ENCODE data around the gene M1AP.

DNA sequence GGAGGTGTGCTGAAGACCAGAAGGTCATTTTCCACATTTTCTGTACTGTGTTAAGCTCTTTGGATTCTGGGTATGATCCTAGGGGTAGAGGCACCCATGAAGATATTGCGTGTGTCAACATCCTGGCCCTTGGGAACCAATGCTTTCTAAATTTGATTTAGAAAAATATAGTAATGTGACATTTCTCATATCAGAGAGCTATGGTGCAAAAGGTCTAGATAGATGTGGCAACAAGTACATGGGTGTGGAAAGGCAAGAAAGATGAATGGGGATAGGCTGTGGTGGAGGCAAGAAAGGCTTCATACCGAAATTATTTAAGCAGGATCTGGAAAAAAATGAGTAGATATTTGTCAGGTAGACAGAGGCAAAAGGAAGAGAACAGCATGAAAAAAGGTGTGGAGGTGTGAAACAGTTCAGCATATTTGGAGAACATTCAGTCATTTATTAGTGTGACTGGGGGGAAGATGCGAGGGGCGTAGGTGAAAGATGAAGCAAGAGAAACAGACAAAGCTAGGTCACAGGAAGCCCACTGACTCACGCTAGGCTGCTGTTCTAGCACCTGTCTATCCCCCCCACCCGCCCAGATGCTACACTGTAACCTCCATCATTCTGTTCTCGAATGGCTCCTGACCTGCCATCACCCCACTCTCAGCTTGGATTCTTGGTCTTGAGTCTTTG lies 81.9 kb downstream of the M1AP start:
- no peak for TF ChIP-seq POLR2A (IDR thresholded peaks at IDR 0.05)
- TF ChIP-seq, protein P1, sequence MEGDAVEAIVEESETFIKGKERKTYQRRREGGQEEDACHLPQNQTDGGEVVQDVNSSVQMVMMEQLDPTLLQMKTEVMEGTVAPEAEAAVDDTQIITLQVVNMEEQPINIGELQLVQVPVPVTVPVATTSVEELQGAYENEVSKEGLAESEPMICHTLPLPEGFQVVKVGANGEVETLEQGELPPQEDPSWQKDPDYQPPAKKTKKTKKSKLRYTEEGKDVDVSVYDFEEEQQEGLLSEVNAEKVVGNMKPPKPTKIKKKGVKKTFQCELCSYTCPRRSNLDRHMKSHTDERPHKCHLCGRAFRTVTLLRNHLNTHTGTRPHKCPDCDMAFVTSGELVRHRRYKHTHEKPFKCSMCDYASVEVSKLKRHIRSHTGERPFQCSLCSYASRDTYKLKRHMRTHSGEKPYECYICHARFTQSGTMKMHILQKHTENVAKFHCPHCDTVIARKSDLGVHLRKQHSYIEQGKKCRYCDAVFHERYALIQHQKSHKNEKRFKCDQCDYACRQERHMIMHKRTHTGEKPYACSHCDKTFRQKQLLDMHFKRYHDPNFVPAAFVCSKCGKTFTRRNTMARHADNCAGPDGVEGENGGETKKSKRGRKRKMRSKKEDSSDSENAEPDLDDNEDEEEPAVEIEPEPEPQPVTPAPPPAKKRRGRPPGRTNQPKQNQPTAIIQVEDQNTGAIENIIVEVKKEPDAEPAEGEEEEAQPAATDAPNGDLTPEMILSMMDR (IDR thresholded peaks at IDR 0.05), result no peak
